Kidney capillary endothelial cell (primary cell): ENCODE results near the gene TMCO4.

Source experiments
- DNase-seq: peaks from one replicate; pipeline ENCODE4 v3.0.0-alpha.2; 2018; ENCODE audit warnings: low spot score

Gene TMCO4

GRCh38 chr1:19749685-19750084 lies 50.0 kb downstream of the TMCO4 start:
- DNase-seq, result no peak

GRCh38 chr1:19747761-19748160 lies 52.0 kb downstream of the TMCO4 start:
- DNase-seq, result no peak

- no peak for DNase-seq
These were observed 54.8 kb downstream of the TMCO4 start for GRCh38 chr1:19744886-19745285.

GRCh38 chr1:19744335-19744743 lies 55.4 kb downstream of the TMCO4 start:
- no peak for DNase-seq

- DNase-seq, result no peak
These were observed 55.9 kb downstream of the TMCO4 start for GRCh38 chr1:19743793-19744192.

- no peak for DNase-seq
These were observed 56.5 kb downstream of the TMCO4 start for GRCh38 chr1:19743180-19743579.

- DNase-seq, result no peak
These were observed 60.1 kb downstream of the TMCO4 start for GRCh38 chr1:19739628-19740027.

GRCh38 chr1:19738669-19739068 lies 61.0 kb downstream of the TMCO4 start:
- DNase-seq, result no peak

GRCh38 chr1:19738076-19738475 lies 61.6 kb downstream of the TMCO4 start:
- no peak for DNase-seq

GRCh38 chr1:19737104-19737825 lies 62.5 kb downstream of the TMCO4 start:
- DNase-seq, result no peak

- no peak for DNase-seq
These were observed 64.1 kb downstream of the TMCO4 start for GRCh38 chr1:19735440-19736127.

GRCh38 chr1:19734472-19734999 lies 65.2 kb downstream of the TMCO4 start:
- no peak for DNase-seq

- no peak for DNase-seq
These were observed 65.7 kb downstream of the TMCO4 start for GRCh38 chr1:19734056-19734455.

GRCh38 chr1:19733615-19734014 lies 66.1 kb downstream of the TMCO4 start:
- DNase-seq, result no peak

GRCh38 chr1:19731311-19731821 lies 68.3 kb downstream of the TMCO4 start:
- DNase-seq, result no peak

- no peak for DNase-seq
These were observed 68.9 kb downstream of the TMCO4 start for GRCh38 chr1:19730793-19731192.

GRCh38 chr1:19730232-19730631 lies 69.5 kb downstream of the TMCO4 start:
- no peak for DNase-seq

GRCh38 chr1:19728413-19729145 lies 71.1 kb downstream of the TMCO4 start:
- no peak for DNase-seq

- DNase-seq, result no peak
These were observed 74.1 kb downstream of the TMCO4 start for GRCh38 chr1:19725606-19726005.

- no peak for DNase-seq
These were observed 75.8 kb downstream of the TMCO4 start for GRCh38 chr1:19723874-19724273.

GRCh38 chr1:19720973-19721372 lies 78.7 kb downstream of the TMCO4 start:
- no peak for DNase-seq

- no peak for DNase-seq
These were observed 79.5 kb downstream of the TMCO4 start for GRCh38 chr1:19720174-19720573.

- no peak for DNase-seq
These were observed 82.2 kb downstream of the TMCO4 start for GRCh38 chr1:19717467-19717866.
